Ovary (tissue), 3 donors: Measurements from ENCODE around the gene CA9.

Source experiments
- CTCF ChIP-seq, 3 donors: fragments of 450-650 bp in 2 of 3; fragments of 200-600 bp in 1 of 3; IDR thresholded peaks; one replicate each; pipeline versions ENCODE4 v1.5.1 to v1.8.0; 2016 to 2022; ENCODE audit warnings: antibody characterized with exemption in 3 of 3, mild to moderate bottlenecking in 1 of 3
- EP300 ChIP-seq: sonication (generic); formaldehyde crosslinking; IDR thresholded peaks from one replicate; pipeline ENCODE4 v1.6.1; 2017; ENCODE audit warnings: antibody characterized with exemption
- POLR2A ChIP-seq: fragments of 450-650 bp; IDR thresholded peaks from one replicate; pipeline ENCODE4 v1.6.1; 2017; ENCODE audit warnings: antibody characterized with exemption, mild to moderate bottlenecking, moderate library complexity
- donor health status: DM: no; HTN: no; CAD: no.

- TF ChIP-seq CTCF (IDR thresholded peaks at IDR 0.05) (no peak), POLR2A (no peak), EP300 (no peak)
Measured at GRCh38 chr9:35652829-35653209, 20.9 kb upstream of the CA9 start.
